Measurements from ENCODE around the gene CSRNP3. TPM values are rescaled to one million over a fixed set of nuclear protein-coding genes. Genes with fewer than 3 reads are reported as not detected.

The CSRNP3 gene
- total RNA-seq, 4 donors from 2014 or later = 1.0 to 44.1 (median 4.3) TPM

DNA sequence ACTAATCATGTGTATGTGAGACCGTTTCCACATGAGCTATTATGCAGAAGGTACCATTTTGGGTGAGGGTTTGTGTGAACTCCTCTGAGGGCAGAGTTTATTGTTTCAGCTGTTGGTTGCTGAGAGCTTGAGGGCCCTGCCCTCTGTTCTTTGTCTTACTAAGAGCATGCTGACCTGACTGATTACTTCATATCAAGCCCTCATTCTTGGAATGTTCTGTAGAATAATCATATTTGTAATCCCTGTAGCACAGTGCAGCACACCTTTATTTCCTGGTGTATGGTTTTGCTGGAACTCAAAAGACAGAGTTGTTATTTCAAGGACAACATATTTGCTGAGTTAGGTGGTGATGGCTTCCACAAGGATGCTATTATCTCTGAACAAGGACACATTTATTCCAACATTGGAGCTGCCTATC lies 206.1 kb downstream of the CSRNP3 start:
- TF ChIP-seq, protein P1, sequence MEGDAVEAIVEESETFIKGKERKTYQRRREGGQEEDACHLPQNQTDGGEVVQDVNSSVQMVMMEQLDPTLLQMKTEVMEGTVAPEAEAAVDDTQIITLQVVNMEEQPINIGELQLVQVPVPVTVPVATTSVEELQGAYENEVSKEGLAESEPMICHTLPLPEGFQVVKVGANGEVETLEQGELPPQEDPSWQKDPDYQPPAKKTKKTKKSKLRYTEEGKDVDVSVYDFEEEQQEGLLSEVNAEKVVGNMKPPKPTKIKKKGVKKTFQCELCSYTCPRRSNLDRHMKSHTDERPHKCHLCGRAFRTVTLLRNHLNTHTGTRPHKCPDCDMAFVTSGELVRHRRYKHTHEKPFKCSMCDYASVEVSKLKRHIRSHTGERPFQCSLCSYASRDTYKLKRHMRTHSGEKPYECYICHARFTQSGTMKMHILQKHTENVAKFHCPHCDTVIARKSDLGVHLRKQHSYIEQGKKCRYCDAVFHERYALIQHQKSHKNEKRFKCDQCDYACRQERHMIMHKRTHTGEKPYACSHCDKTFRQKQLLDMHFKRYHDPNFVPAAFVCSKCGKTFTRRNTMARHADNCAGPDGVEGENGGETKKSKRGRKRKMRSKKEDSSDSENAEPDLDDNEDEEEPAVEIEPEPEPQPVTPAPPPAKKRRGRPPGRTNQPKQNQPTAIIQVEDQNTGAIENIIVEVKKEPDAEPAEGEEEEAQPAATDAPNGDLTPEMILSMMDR (IDR thresholded peaks at IDR 0.05) = no peak
- TF ChIP-seq POLR2A (IDR thresholded peaks at IDR 0.05) = no peak
- H3K4me1 ChIP-seq = no peaks in the 10 kb centered on the region
- no peak for DNase-seq
- no peaks in the 10 kb centered on the region for H3K27me3 ChIP-seq
- no peak overlapping the region for H3K27ac ChIP-seq
- intact Hi-C loops (cut with DNase I; ENCODE audit: low total_unique reads) = no loop called here
- no peaks in the 10 kb centered on the region for H3K9me3 ChIP-seq
- no peak overlapping the region for H3K4me3 ChIP-seq
- no peaks in the 10 kb centered on the region for H3K36me3 ChIP-seq

- H3K36me3 ChIP-seq = no peaks in the 10 kb centered on the region
- no peak overlapping the region for H3K4me3 ChIP-seq
- no peak for TF ChIP-seq POLR2A (IDR thresholded peaks at IDR 0.05)
- TF ChIP-seq, protein P1 (IDR thresholded peaks at IDR 0.05) = no peak
- intact Hi-C loops (cut with DNase I; ENCODE audit: low total_unique reads) = no loop called here
- no peak for DNase-seq
- H3K27ac ChIP-seq = no peak overlapping the region
- no peaks in the 10 kb centered on the region for H3K4me1 ChIP-seq
- H3K27me3 ChIP-seq = no peaks in the 10 kb centered on the region
- no peaks in the 10 kb centered on the region for H3K9me3 ChIP-seq
Observed at GRCh38 chr2:165678882-165679281, 209.4 kb downstream of the CSRNP3 start.

- intact Hi-C loops (cut with DNase I; ENCODE audit: low total_unique reads) = no loop called here
- no peak for TF ChIP-seq POLR2A (IDR thresholded peaks at IDR 0.05)
- TF ChIP-seq, protein P1 (IDR thresholded peaks at IDR 0.05) = no peak
Observed at GRCh38 chr2:165679621-165680020, 210.1 kb downstream of the CSRNP3 start.

GRCh38 chr2:165681841-165682240 lies 212.3 kb downstream of the CSRNP3 start:
- TF ChIP-seq, protein P1 (IDR thresholded peaks at IDR 0.05) = no peak
- no peak for TF ChIP-seq POLR2A (IDR thresholded peaks at IDR 0.05)
- H3K4me1 ChIP-seq = no peaks in the 10 kb centered on the region
- no peak overlapping the region for H3K4me3 ChIP-seq
- H3K27me3 ChIP-seq = no peaks in the 10 kb centered on the region
- H3K9me3 ChIP-seq = no peaks in the 10 kb centered on the region
- H3K36me3 ChIP-seq = no peaks in the 10 kb centered on the region
- peak overlapping the region; percentile 24 to 35 for H3K27ac ChIP-seq
- intact Hi-C loops (cut with DNase I; ENCODE audit: low total_unique reads) = no loop called here
- no peak for DNase-seq

More at GRCh38 chr2:165679621-165680020, 210.1 kb downstream of the CSRNP3 start:
- H3K9me3 ChIP-seq = no peaks in the 10 kb centered on the region
- no peak overlapping the region for H3K4me3 ChIP-seq
- H3K36me3 ChIP-seq = no peaks in the 10 kb centered on the region
- no peak overlapping the region for H3K27ac ChIP-seq
- DNase-seq = no peak
- H3K27me3 ChIP-seq = no peaks in the 10 kb centered on the region
- no peaks in the 10 kb centered on the region for H3K4me1 ChIP-seq

DNA sequence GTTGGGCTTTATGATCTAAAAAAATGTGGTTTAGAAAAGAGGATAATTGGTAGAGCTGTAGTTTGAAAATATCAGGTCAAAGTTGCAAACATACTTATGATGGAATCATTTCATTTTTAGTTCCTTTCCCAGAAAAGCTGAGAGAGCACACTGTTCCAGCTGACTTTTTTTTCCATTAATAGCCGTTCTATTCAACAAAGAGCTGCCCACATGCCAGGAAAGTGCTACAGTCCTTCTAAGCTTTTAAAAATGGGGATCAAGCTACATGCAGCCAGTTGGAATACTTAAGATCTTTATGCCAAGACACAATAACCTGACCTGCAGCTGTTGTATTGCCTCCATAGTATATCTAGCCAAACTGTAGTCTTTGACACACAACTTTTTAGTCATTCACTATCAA lies 213.0 kb downstream of the CSRNP3 start:
- Histone ChIP-seq H3K36me3 (no peaks in the 10 kb centered on the region), H3K4me3 (no peak overlapping the region), H3K4me1 (no peaks in the 10 kb centered on the region), H3K27ac (no peak overlapping the region), H3K9me3 (no peaks in the 10 kb centered on the region), H3K27me3 (no peaks in the 10 kb centered on the region)
- no peak for DNase-seq
- intact Hi-C loops (cut with DNase I; ENCODE audit: low total_unique reads) = no loop called here
- TF ChIP-seq POLR2A (IDR thresholded peaks at IDR 0.05) = no peak
- TF ChIP-seq, protein P1 (IDR thresholded peaks at IDR 0.05) = no peak

All from uterus (tissue), 4 donors.